Transverse colon (tissue), 4 donors: Measurements from ENCODE around the gene HNRNPA3. TPM values are rescaled to one million over a fixed set of nuclear protein-coding genes. Genes with fewer than 3 reads are reported as not detected.
"Not testable (repeated sequence)": the region's sequence is repeated elsewhere in the genome, so short reads cannot be mapped to it uniquely, and the experiment has no call there.

Experiments used
- DNase-seq: peaks from one replicate; pipeline ENCODE4 v3.0.0-alpha.2; 2019
- H3K27ac ChIP-seq, 4 donors: fragments of 200-600 bp; sonication (generic); 2 replicates each; pipeline ENCODE4 v1.5.1; 2016 to 2018; ENCODE audit warnings: inconsistent platforms in 4 of 4
- H3K27me3 ChIP-seq: fragments of 200-600 bp; sonication (generic); 2 replicates; pipeline ENCODE4 v1.5.1; 2017; ENCODE audit warnings: inconsistent platforms
- H3K36me3 ChIP-seq, 4 donors: fragments of 200-600 bp; sonication (generic); 2 replicates each; pipeline ENCODE4 v1.5.1; 2017 to 2019; ENCODE audit warnings: inconsistent platforms in 4 of 4
- H3K4me1 ChIP-seq, 4 donors: fragments of 200-600 bp; sonication (generic); 2 replicates each; pipeline ENCODE4 v1.5.1; 2017 to 2020; ENCODE audit warnings: inconsistent platforms in 4 of 4
- H3K4me3 ChIP-seq, 4 donors: fragments of 200-600 bp; sonication (generic); 1 replicate in 1 of 4; 2 replicates in 3 of 4; pipeline versions ENCODE4 v1.5.1 to v1.6.1; 2017 to 2019; ENCODE audit warnings: inconsistent platforms in 4 of 4
- H3K9me3 ChIP-seq, 2 donors: fragments of 200-600 bp; sonication (generic); 2 replicates each; pipeline ENCODE4 v1.5.1; 2017 to 2019; ENCODE audit warnings: inconsistent platforms in 2 of 2
- EP300 ChIP-seq: sonication (generic); formaldehyde crosslinking; IDR thresholded peaks from one replicate; pipeline ENCODE4 v1.6.1; 2017; ENCODE audit warnings: antibody characterized with exemption, low read depth
- POLR2A ChIP-seq: fragments of 450-650 bp; IDR thresholded peaks from one replicate; pipeline ENCODE4 v1.6.1; 2016; ENCODE audit warnings: antibody characterized with exemption, mild to moderate bottlenecking, moderate library complexity
- POLR2AphosphoS5 ChIP-seq, 3 donors: sonication (generic); formaldehyde crosslinking; IDR thresholded peaks; one replicate each; pipeline ENCODE4 v1.6.1; 2016; ENCODE audit warnings: antibody characterized with exemption in 3 of 3
- WGBS, 2 donors: methylation state at CpG; one replicate each; pipeline ENCODE4 v1.1.5; 2018; ENCODE audit warnings: low coverage in 1 of 2; 5-methylcytosine and 5-hydroxymethylcytosine counted together
- in situ Hi-C, 4 donors: fragments of 200-750 bp; cut with MboI; loops; one replicate each; pipeline versions ENCODE4 v1.15.0 to v1.15.1; 2017; ENCODE audit warnings: low sequenced_read_pairs in 3 of 4, low pct_ligation_motif_present in 1 of 4, low pct_unique_long_range_greater_than_20kb in 1 of 4
- intact Hi-C: fragments of 100-400 bp; cut with DNase I; formaldehyde crosslinking; loops from one replicate; pipeline ENCODE4 v1.15.1; 2023; ENCODE audit warnings: low total_unique reads
- total RNA-seq, 4 donors: library from RNA; depleted of rRNA; stranded (reverse); fragments of >200 nt; gene quantifications; one replicate each; pipeline ENCODE4 v1.1.0, GENCODE V29; 2016
- TF ChIP-seq, protein P1 (sequence below), 5 experiments: fragments of 200-600 bp in 3 of 5; fragments of 450-650 bp in 2 of 5; sonication (generic) in 3 of 5; IDR thresholded peaks; 1 replicate in 2 of 5; 2 replicates in 3 of 5; pipeline ENCODE4 v1.5.1; 2016 to 2017; ENCODE audit warnings: antibody characterized with exemption in 5 of 5, inconsistent platforms in 3 of 5, mild to moderate bottlenecking in 2 of 5, moderate library complexity in 1 of 5

HNRNPA3 gene
- total RNA-seq, 4 donors from 2014 or later: 40.6 to 83.2 (median 57.4) TPM

DNA sequence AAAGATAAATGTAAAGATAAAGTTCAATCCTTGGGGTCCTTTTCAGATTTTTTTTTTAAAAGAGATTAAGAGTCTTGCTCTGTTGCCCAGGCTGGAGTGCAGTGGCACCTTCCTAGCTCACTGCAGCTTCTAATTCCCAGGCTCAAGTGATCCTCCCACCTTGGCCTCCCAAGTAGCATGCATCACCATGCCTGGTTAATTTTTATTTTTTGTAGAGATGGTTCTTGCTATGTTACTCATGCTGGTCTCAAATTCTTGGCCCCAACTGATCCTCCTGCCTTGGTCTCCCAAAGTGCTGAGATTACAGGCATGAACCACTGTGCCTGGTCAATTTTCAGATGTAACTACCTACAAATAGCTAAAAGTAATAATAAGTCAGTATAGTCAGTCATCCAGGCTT lies 30.9 kb downstream of the HNRNPA3 start:
- in situ Hi-C loops (no loop called here), intact Hi-C loops (no loop called here)
- no peak for DNase-seq
- Histone ChIP-seq H3K4me1 (peaks cover 47 to 98% (median 77%) of the 10 kb centered on the region in 4 donors), H3K4me3 (no peak overlapping the region), H3K27me3 (no peaks in the 10 kb centered on the region), H3K27ac (peak overlapping the region; percentile 84 to 89 (median 86)), H3K9me3 (no peaks in the 10 kb centered on the region), H3K36me3 (no peaks in the 10 kb centered on the region)
- TF ChIP-seq, protein P1, sequence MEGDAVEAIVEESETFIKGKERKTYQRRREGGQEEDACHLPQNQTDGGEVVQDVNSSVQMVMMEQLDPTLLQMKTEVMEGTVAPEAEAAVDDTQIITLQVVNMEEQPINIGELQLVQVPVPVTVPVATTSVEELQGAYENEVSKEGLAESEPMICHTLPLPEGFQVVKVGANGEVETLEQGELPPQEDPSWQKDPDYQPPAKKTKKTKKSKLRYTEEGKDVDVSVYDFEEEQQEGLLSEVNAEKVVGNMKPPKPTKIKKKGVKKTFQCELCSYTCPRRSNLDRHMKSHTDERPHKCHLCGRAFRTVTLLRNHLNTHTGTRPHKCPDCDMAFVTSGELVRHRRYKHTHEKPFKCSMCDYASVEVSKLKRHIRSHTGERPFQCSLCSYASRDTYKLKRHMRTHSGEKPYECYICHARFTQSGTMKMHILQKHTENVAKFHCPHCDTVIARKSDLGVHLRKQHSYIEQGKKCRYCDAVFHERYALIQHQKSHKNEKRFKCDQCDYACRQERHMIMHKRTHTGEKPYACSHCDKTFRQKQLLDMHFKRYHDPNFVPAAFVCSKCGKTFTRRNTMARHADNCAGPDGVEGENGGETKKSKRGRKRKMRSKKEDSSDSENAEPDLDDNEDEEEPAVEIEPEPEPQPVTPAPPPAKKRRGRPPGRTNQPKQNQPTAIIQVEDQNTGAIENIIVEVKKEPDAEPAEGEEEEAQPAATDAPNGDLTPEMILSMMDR (IDR thresholded peaks at IDR 0.05): no peak
- TF ChIP-seq EP300: no peak
- TF ChIP-seq POLR2AphosphoS5 (IDR thresholded peaks at IDR 0.05): no peak

DNA sequence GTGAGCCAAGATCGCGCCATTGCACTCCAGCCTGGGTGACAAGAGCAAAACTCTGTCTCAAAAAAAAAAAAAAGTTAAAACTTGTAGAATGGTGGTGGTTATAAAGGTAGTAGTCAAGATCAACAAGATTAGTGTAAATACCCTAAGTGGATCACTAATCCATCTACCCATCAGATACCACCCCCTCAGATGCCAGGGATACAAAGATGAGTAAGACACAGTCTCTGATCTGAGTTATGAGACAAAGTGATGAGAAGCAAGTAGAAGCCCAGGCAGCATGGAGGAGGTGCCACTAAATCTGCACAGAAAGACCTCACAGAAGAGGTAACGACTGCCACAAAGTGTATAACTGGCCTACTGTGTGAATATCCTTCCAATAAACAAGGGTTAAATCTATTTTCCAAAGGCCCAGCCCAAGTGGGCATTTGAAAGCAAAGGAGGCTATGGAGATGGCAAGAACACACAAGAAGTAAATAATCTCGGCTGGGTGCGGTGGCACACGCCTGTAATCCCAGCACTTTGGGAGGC lies 31.7 kb downstream of the HNRNPA3 start:
- 95 to 97% methylated on average over 5 to 6 of the region's 6 CpGs for WGBS, 2 donors
- TF ChIP-seq, protein P1 (IDR thresholded peaks at IDR 0.05): no peak
- TF ChIP-seq POLR2A (no peak), POLR2AphosphoS5 (IDR thresholded peaks at IDR 0.05) (no peak), EP300 (no peak)
- intact Hi-C loops: no loop called here
- Histone ChIP-seq H3K4me1 (peaks cover 39 to 97% (median 76%) of the 10 kb centered on the region in 4 donors), H3K4me3 (no peak overlapping the region), H3K27ac (peak overlapping the region; percentile 62 to 89 (median 85)), H3K9me3 (no peaks in the 10 kb centered on the region), H3K36me3 (no peaks in the 10 kb centered on the region), H3K27me3 (no peaks in the 10 kb centered on the region)
- no peak for DNase-seq
- in situ Hi-C loops: no loop called here

DNA sequence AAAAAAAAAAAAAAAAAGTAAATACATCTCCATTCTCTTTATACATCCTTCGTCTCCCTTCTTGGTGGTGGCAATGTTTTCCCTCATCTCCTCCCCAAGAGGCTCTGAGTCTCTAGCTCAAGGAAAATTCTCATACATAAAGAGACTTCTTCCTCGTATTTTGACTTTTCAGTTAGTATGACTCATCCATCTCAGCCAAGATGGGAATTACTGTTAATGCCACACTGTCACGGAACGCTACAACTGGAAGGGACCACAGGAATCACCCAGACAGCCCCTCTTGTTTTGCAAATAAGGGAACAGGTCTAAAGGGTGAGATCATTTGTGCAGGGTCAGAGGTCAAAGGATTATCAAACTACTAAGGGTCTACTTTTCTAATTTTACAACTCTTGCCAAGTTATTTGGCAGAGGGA lies 32.4 kb downstream of the HNRNPA3 start:
- no peaks in the 10 kb centered on the region for H3K36me3 ChIP-seq
- intact Hi-C loops (no loop called here), in situ Hi-C loops (no loop called here)
- peak overlapping the region; percentile 62 to 89 (median 85) for H3K27ac ChIP-seq
- no peaks in the 10 kb centered on the region for H3K27me3 ChIP-seq
- no peak overlapping the region for H3K4me3 ChIP-seq
- TF ChIP-seq POLR2A (no peak), POLR2AphosphoS5 (IDR thresholded peaks at IDR 0.05) (no peak), EP300 (no peak)
- TF ChIP-seq, protein P1 (IDR thresholded peaks at IDR 0.05): no peak
- peaks cover 35 to 97% (median 69%) of the 10 kb centered on the region in 4 donors for H3K4me1 ChIP-seq
- no peaks in the 10 kb centered on the region for H3K9me3 ChIP-seq
- 23 to 38% methylated on average over 4 of the region's 4 CpGs for WGBS, 2 donors
- DNase-seq: no peak

- Histone ChIP-seq H3K9me3 (no peaks in the 10 kb centered on the region), H3K36me3 (no peaks in the 10 kb centered on the region), H3K4me1 (peaks cover 26 to 92% (median 61%) of the 10 kb centered on the region in 4 donors), H3K27me3 (no peaks in the 10 kb centered on the region), H3K4me3 (no peak overlapping the region), H3K27ac (peak overlapping the region; percentile 62 to 89 (median 85))
- no peak for DNase-seq
- in situ Hi-C loops (no loop called here), intact Hi-C loops (no loop called here)
- 21% methylated on average over 3 of the region's 3 CpGs; no CpG with 5 or more reads in 1 of the 2 donors for WGBS, 2 donors
- TF ChIP-seq POLR2AphosphoS5 (IDR thresholded peaks at IDR 0.05) (no peak), EP300 (no peak), POLR2A (no peak)
- TF ChIP-seq, protein P1 (IDR thresholded peaks at IDR 0.05): no peak
Measured at GRCh38 chr2:177246000-177246399, 33.4 kb downstream of the HNRNPA3 start.

DNA sequence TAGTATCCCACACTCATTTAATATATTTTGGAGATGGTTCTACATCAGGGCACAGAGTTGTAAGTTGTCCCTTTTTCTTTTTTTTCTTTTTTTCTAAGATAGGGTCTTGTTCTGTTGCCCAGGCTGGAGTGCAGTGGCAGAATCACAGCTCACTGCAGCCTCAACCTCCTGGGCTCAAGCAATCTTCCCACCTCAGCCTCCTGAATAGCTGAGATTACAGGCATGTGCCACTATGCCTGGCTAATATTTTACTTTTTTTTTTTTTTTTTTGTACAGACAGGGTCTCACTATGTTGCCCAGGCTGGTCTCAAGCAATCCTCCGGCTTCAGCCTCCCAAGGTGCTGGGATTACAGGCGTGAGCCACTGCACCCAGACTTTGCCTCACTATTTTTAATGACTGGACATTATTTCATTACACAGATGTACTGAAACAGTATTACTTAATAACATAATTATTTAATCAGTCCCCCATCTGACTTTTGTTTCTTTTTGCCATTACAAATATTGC lies 34.0 kb downstream of the HNRNPA3 start:
- H3K36me3 ChIP-seq, H3K4me3 ChIP-seq, H3K27me3 ChIP-seq, intact Hi-C loops, H3K9me3 ChIP-seq, in situ Hi-C loops, DNase-seq: not testable (repeated sequence)
- WGBS, 2 donors: 90% methylated on average over 2 of the region's 2 CpGs; no CpG with 5 or more reads in 1 of the 2 donors
- Histone ChIP-seq H3K27ac (peak overlapping the region in 2 of 4 donors; percentile 84 to 89), H3K4me1 (peaks cover 20 to 92% (median 61%) of the 10 kb centered on the region in 4 donors)
